IPS-15b (cell line): ENCODE measurements around the gene LILRB2.
"Not testable (repeated sequence)": the region's sequence is repeated elsewhere in the genome, so short reads cannot be mapped to it uniquely, and the experiment has no call there.

Experiments used
- H3K27me3 ChIP-seq: one replicate; pipeline ENCODE4 v1.6.1; 2013; ENCODE audit warnings: low read length; ENCODE audit not compliant: control insufficient read depth, insufficient read depth
- H3K36me3 ChIP-seq: one replicate; pipeline ENCODE4 v1.6.1; 2013; ENCODE audit warnings: low read length; ENCODE audit not compliant: control insufficient read depth, insufficient read depth
- H3K4me1 ChIP-seq: one replicate; pipeline ENCODE4 v1.6.1; 2013; ENCODE audit warnings: mild to moderate bottlenecking, low read length; ENCODE audit not compliant: control insufficient read depth, insufficient read depth
- H3K4me3 ChIP-seq: one replicate; pipeline ENCODE4 v1.5.1; 2013; ENCODE audit warnings: low read depth, low read length
- H3K9ac ChIP-seq: one replicate; pipeline ENCODE4 v1.6.1; 2013; ENCODE audit warnings: low read depth, mild to moderate bottlenecking, low read length
- H3K9me3 ChIP-seq: one replicate; pipeline ENCODE4 v1.6.1; 2013; ENCODE audit warnings: mild to moderate bottlenecking, low read length; ENCODE audit not compliant: control insufficient read depth, insufficient read depth

Gene LILRB2

DNA sequence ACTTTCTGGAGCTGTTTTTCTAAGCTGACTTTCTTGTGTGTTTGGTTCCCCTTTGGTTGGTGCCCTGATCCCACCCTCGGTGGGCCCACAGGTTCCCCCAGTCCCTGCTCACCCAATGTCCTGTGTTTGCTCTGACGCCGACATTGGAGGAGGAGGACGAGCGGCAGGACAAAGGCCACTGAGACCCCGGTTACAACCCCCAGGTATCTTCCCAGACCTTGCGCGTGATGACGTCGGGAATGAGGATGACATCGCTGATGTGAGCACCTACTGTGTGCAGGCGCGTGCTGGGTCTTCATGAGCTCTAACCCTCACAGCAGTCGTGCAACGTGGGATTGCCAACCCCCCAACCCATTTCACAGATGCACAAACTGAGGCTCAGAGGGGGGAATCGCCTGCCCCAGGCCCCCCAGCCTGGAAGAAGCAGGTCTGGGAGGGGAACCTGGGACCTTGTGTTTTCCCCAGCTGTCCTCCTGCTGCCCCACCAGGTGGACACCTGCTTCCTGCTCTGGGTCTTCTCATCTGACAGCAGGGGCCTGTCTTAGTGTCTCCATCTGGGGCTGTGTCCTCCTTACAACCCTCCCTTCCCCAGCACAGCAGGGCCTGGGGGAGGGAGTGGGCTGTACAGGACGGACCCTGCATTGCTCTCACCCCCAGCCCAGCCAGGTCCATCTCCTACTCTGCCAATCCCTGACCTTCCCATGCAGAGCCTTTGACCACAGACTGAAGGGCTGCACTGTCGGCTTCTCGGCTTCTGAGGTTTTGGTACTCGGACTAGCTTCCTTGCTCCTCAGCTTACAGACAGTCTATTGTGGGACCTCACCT is 33.6 kb downstream of the LILRB2 start:
- H3K9me3 ChIP-seq: no peaks in the 10 kb centered on the region
- H3K4me1 ChIP-seq: no peaks in the 10 kb centered on the region
- no peaks in the 10 kb centered on the region for H3K27me3 ChIP-seq
- H3K9ac ChIP-seq: no peak overlapping the region
- no peak overlapping the region for H3K4me3 ChIP-seq
- H3K36me3 ChIP-seq: no peaks in the 10 kb centered on the region

GRCh38 chr19:54245936-54246335 is 35.0 kb downstream of the LILRB2 start:
- Histone ChIP-seq H3K27me3 (no peaks in the 10 kb centered on the region), H3K4me1 (no peaks in the 10 kb centered on the region), H3K9ac (no peak overlapping the region), H3K9me3 (no peaks in the 10 kb centered on the region), H3K36me3 (no peaks in the 10 kb centered on the region), H3K4me3 (no peak overlapping the region)

- H3K9me3 ChIP-seq, H3K27me3 ChIP-seq, H3K4me1 ChIP-seq, H3K4me3 ChIP-seq, H3K36me3 ChIP-seq, H3K9ac ChIP-seq: not testable (repeated sequence)
Observed at GRCh38 chr19:54243809-54244208, 37.1 kb downstream of the LILRB2 start.

- H3K9ac ChIP-seq, H3K4me1 ChIP-seq, H3K4me3 ChIP-seq, H3K36me3 ChIP-seq, H3K9me3 ChIP-seq, H3K27me3 ChIP-seq: not testable (repeated sequence)
Observed at GRCh38 chr19:54242646-54243045, 38.3 kb downstream of the LILRB2 start, which contains the start of gene LILRA6. Gene LILRA6 (minus strand): TSS chr19:54242790.

DNA sequence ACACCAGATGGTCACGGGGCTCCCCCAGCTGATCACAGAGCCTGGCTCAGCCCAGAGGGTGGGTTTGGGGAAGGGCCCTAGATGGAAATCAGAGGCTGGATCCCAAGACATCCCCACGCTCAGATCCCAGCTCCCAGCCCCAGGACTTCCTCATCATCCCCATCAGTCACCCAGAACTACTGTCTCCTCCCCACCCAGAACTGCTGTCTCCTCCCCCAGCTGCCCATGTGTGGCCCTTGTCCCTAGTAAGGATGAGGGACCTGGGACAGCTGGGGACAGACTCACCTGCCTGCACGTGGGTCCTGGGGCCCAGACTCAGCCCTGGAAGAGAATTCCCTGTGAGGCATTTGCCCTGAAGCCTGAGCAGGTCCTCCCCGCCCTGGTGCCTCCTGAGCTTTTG is 38.7 kb downstream of the LILRB2 start:
- not testable (repeated sequence) for H3K4me3 ChIP-seq

DNA sequence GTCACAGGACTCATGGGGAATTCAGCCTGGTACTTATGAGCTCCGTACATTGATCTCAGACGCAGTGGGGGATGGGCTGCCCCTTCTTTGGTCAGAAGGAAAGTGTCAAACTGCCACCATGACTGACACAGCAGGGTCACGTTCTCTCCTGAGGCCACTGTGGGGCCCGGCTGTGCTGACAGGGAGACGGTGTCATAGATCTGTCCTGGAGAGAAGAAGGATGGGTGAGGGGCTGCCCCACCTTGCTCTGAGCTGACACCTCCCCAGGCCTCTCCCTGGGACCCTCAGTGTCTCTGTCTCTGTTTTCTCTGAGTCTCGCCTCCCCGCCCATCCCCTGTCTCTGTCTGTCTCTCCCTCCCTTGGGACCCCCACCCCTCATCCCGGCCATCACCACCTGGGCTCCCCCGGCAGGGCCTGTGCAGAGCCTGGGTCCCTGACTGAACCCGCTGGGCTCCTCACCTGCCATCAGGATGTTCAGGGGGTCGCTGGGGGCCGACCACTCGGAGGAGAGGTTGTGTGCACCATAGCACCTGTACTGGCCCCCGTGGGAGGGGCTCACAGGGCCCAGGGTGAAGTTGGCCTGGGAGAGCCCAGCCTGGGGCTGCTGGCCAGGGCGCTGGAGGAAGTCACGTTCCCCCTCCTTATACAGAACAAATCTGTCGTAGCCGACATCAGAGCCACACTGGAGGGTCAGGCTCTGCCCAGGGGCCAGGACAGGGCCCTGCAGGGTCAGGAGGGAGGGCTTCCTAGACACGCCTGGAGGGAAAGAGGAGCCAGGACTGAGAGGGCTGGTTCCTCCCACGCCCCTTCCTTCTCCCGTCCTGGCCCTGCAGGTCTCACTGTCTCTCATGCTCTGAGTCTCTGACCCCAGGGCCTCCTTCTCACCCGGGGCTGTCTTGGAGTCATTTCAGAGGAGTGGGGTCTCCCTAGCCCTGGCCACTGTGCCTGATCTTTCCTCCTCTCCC is 40.3 kb downstream of the LILRB2 start:
- not testable (repeated sequence) for H3K9ac ChIP-seq, H3K4me3 ChIP-seq, H3K9me3 ChIP-seq, H3K27me3 ChIP-seq, H3K36me3 ChIP-seq, H3K4me1 ChIP-seq

More for the DNA sequence above, 38.7 kb downstream of the LILRB2 start:
- not testable (repeated sequence) for H3K36me3 ChIP-seq, H3K9me3 ChIP-seq, H3K27me3 ChIP-seq, H3K9ac ChIP-seq, H3K4me1 ChIP-seq

- H3K4me1 ChIP-seq, H3K9ac ChIP-seq, H3K9me3 ChIP-seq, H3K4me3 ChIP-seq, H3K36me3 ChIP-seq, H3K27me3 ChIP-seq: not testable (repeated sequence)
Observed at GRCh38 chr19:54239491-54240371, 41.2 kb downstream of the LILRB2 start.

GRCh38 chr19:54233941-54234340 is 47.0 kb downstream of the LILRB2 start:
- H3K27me3 ChIP-seq: peaks cover 12% of the 10 kb centered on the region
- H3K9ac ChIP-seq: no peak overlapping the region
- H3K9me3 ChIP-seq: peaks cover 2% of the 10 kb centered on the region

GRCh38 chr19:54231077-54231931 is 49.6 kb downstream of the LILRB2 start:
- Histone ChIP-seq H3K9me3 (peaks cover 2% of the 10 kb centered on the region), H3K4me3 (peak overlapping the region; percentile 20), H3K36me3 (no peaks in the 10 kb centered on the region), H3K9ac (no peak overlapping the region), H3K4me1 (peaks cover 2% of the 10 kb centered on the region), H3K27me3 (peaks cover 12% of the 10 kb centered on the region)

More at GRCh38 chr19:54233941-54234340, 47.0 kb downstream of the LILRB2 start:
- Histone ChIP-seq H3K4me3 (no peak overlapping the region), H3K4me1 (peaks cover 2% of the 10 kb centered on the region), H3K36me3 (no peaks in the 10 kb centered on the region)

GRCh38 chr19:54230031-54230430 is 50.9 kb downstream of the LILRB2 start:
- H3K9ac ChIP-seq: no peak overlapping the region
- peaks cover 2% of the 10 kb centered on the region for H3K4me1 ChIP-seq
- peaks cover 2% of the 10 kb centered on the region for H3K9me3 ChIP-seq
- H3K4me3 ChIP-seq: no peak overlapping the region
- no peaks in the 10 kb centered on the region for H3K36me3 ChIP-seq
- peaks cover 12% of the 10 kb centered on the region for H3K27me3 ChIP-seq
